Measurements from ENCODE around the gene LRRC26.
"Not testable (repeated sequence)": the region's sequence is repeated elsewhere in the genome, so short reads cannot be mapped to it uniquely, and the experiment has no call there.

Gene LRRC26

GRCh38 chr9:137130176-137130755 is 39.6 kb downstream of the LRRC26 start:
- no peak for DNase-seq

- peak; percentile 69 for DNase-seq
Observed at GRCh38 chr9:137129456-137130175, 40.2 kb downstream of the LRRC26 start.

GRCh38 chr9:137128862-137129455 is 40.9 kb downstream of the LRRC26 start:
- DNase-seq = no peak

- DNase-seq = no peak
Observed at GRCh38 chr9:137128158-137128861, 41.5 kb downstream of the LRRC26 start.

- DNase-seq = no peak
Observed at GRCh38 chr9:137127301-137128157, 42.3 kb downstream of the LRRC26 start.

- DNase-seq = no peak
Observed at GRCh38 chr9:137126786-137127185, 43.1 kb downstream of the LRRC26 start.

- not testable (repeated sequence) for DNase-seq
Observed at GRCh38 chr9:137123952-137124462, 45.8 kb downstream of the LRRC26 start.

- DNase-seq = no peak
Observed at GRCh38 chr9:137123468-137123837, 46.4 kb downstream of the LRRC26 start.

- DNase-seq = not testable (repeated sequence)
Observed at GRCh38 chr9:137122796-137123467, 46.9 kb downstream of the LRRC26 start.

- not testable (repeated sequence) for DNase-seq
Observed at GRCh38 chr9:137121927-137122795, 47.7 kb downstream of the LRRC26 start.

Measured in NCI-H526 treated with DMSO at 0.1 percent for 48 hours (cell line).